HL-60 (cell line): ENCODE results near the gene HPN.

ENCODE experiments used
- DNase-seq, 2 experiments: peaks; one replicate each; pipeline ENCODE4 v3.0.0-alpha.2; 2010 to 2020; ENCODE audit warnings: low read depth in 1 of 2, low spot score in 1 of 2
- H3K27ac ChIP-seq: fragments of 250-450 bp; sonication (Bioruptor Pico); replicated peaks from 2 replicates; pipeline ENCODE4 v1.5.1; 2020; ENCODE audit warnings: mild to moderate bottlenecking, moderate library complexity
- H3K27me3 ChIP-seq: fragments of 250-450 bp; sonication (Bioruptor Pico); 2 replicates; pipeline ENCODE4 v1.5.1; 2021; ENCODE audit warnings: mild to moderate bottlenecking, moderate library complexity; ENCODE audit not compliant: insufficient read depth, poor library complexity, severe bottlenecking
- H3K4me3 ChIP-seq: replicated peaks from 2 replicates; pipeline ENCODE4 v1.5.1; 2011; ENCODE audit warnings: mild to moderate bottlenecking, control low read depth, low read length; ENCODE audit not compliant: insufficient read depth
- CTCF ChIP-seq: IDR thresholded peaks from one replicate; pipeline ENCODE4 v1.5.1; 2011; ENCODE audit warnings: low read length, control low read depth, inconsistent platforms; ENCODE audit not compliant: insufficient read depth
- GABPA ChIP-seq: IDR thresholded peaks from 2 replicates; pipeline ENCODE4 v1.6.1; 2012; ENCODE audit warnings: low read depth
- POLR2AphosphoS5 ChIP-seq: IDR thresholded peaks from 2 replicates; pipeline ENCODE4 v1.6.1; 2012; ENCODE audit warnings: low read depth
- REST ChIP-seq: IDR thresholded peaks from 2 replicates; pipeline ENCODE4 v1.6.1; 2012; ENCODE audit warnings: low read depth; ENCODE audit not compliant: insufficient replicate concordance
- SPI1 ChIP-seq: IDR thresholded peaks from 2 replicates; pipeline ENCODE4 v1.6.1; 2012; ENCODE audit warnings: low read depth, mild to moderate bottlenecking, borderline replicate concordance

HPN gene

GRCh38 chr19:35062942-35063341 is 21.4 kb downstream of the HPN start:
- Histone ChIP-seq H3K27ac (no peak overlapping the region), H3K4me3 (no peak overlapping the region), H3K27me3 (no peaks in the 10 kb centered on the region)
- TF ChIP-seq GABPA, result no peak
- TF ChIP-seq POLR2AphosphoS5, result no peak
- TF ChIP-seq SPI1, result no peak
- no peak for TF ChIP-seq REST
- TF ChIP-seq CTCF, result no peak
- no peak for DNase-seq

- Histone ChIP-seq H3K27ac (no peak overlapping the region), H3K4me3 (no peak overlapping the region), H3K27me3 (no peaks in the 10 kb centered on the region)
- TF ChIP-seq POLR2AphosphoS5 (no peak), REST (no peak), CTCF (no peak), SPI1 (no peak), GABPA (no peak)
- no peak for DNase-seq
Observed at GRCh38 chr19:35063940-35064818, 22.7 kb downstream of the HPN start.

GRCh38 chr19:35065574-35065973 is 24.1 kb downstream of the HPN start:
- Histone ChIP-seq H3K27me3 (no peaks in the 10 kb centered on the region), H3K4me3 (no peak overlapping the region), H3K27ac (no peak overlapping the region)
- DNase-seq, result no peak
- no peak for TF ChIP-seq POLR2AphosphoS5
- TF ChIP-seq REST, result no peak
- no peak for TF ChIP-seq GABPA
- no peak for TF ChIP-seq SPI1
- no peak for TF ChIP-seq CTCF
